Measurements from ENCODE around the gene NDUFA3. TPM values are rescaled to one million over a fixed set of nuclear protein-coding genes. Genes with fewer than 3 reads are reported as not detected.

Gene NDUFA3
- polyA plus RNA-seq, 2 of the 4 experiments (the other 2 are of a cell fraction) = 43.5 to 190 TPM

GRCh38 chr19:54073829-54074228, 28.8 kb upstream of the NDUFA3 start:
- no peak; a peak in 2 of 6 replicates for ATAC-seq
- ChIA-PET CTCF (no interaction called here), POLR2A (no interaction called here)
- TF ChIP-seq HOXA7 (CRISPR knock-in tag; IDR thresholded peaks at IDR 0.05) = no peak
- no peak for TF ChIP-seq ATOH8 (CRISPR knock-in tag; IDR thresholded peaks at IDR 0.05; ENCODE audit: low read depth)
- TF ChIP-seq HDAC2 (IDR thresholded peaks at IDR 0.05) = no peak
- TF ChIP-seq USF2 (IDR thresholded peaks at IDR 0.05) = no peak
- TF ChIP-seq ZFP36 (IDR thresholded peaks at IDR 0.05; ENCODE audit: borderline replicate concordance, partially characterized antibody) = no peak
- TF ChIP-seq JUN (IDR thresholded peaks at IDR 0.05) = no peak
- no peak for TF ChIP-seq CEBPB (IDR thresholded peaks at IDR 0.05)
- no peak for TF ChIP-seq REST (IDR thresholded peaks at IDR 0.05)
- TF ChIP-seq SREBF2 (IDR thresholded peaks at IDR 0.05) = no peak
- no peak for TF ChIP-seq CTCF (IDR thresholded peaks at IDR 0.05)
- TF ChIP-seq RARB (CRISPR knock-in tag; IDR thresholded peaks at IDR 0.05) = no peak
- no peak for TF ChIP-seq EHMT2 (IDR thresholded peaks at IDR 0.05; ENCODE audit: low read depth)
- TF ChIP-seq SMC3 (IDR thresholded peaks at IDR 0.05) = no peak
- no peak for TF ChIP-seq MAZ (IDR thresholded peaks at IDR 0.05; ENCODE audit: borderline replicate concordance, low read depth, low read length)
- no peak for TF ChIP-seq RCOR1 (IDR thresholded peaks at IDR 0.05; ENCODE audit: low read depth, low read length)
- no peak for FAIRE-seq
- 76% methylated on average over 10 of the region's 10 CpGs for WGBS (ENCODE audit: missing lambda C conversion rate)
- H3K4me3 ChIP-seq = no peak overlapping the region
- DNase-seq (ENCODE audit: low read depth in 1 of 2, low spot score in 1 of 2) = no peak
- H3K4me1 ChIP-seq = no peaks in the 10 kb centered on the region
- H3K9me3 ChIP-seq = peaks cover 7% of the 10 kb centered on the region
- no peak overlapping the region for H3K4me2 ChIP-seq
- H3K27ac ChIP-seq = no peak overlapping the region

- CTCF ChIA-PET = interaction anchor here (0.9 to 1.3 kb wide), 2 partner anchors 15 to 191 kb away, joined by 3 to 4 read pairs; no protein-coding TSS in a partner anchor
- TF ChIP-seq CBX2 (IDR thresholded peaks at IDR 0.05; ENCODE audit: borderline replicate concordance, low read depth) (no peak), ELK1 (IDR thresholded peaks at IDR 0.05; ENCODE audit: low read depth, low read length) (no peak), FOXS1 (CRISPR knock-in tag; IDR thresholded peaks at IDR 0.05) (no peak), CTCF (IDR thresholded peaks at IDR 0.05) (no peak)
- no peak for DNase-seq (ENCODE audit: low read depth in 1 of 2, low spot score in 1 of 2)
- POLR2A ChIA-PET = no interaction called here
- H3K4me2 ChIP-seq = no peak overlapping the region
- no peaks in the 10 kb centered on the region for H3K4me1 ChIP-seq
- WGBS (ENCODE audit: missing lambda C conversion rate) = 52% methylated on average over 9 of the region's 9 CpGs
- no peak overlapping the region for H3K4me3 ChIP-seq
- FAIRE-seq = no peak
- peaks cover 5% of the 10 kb centered on the region for H3K9me3 ChIP-seq
- ATAC-seq = no peak
- no peak overlapping the region for H3K27ac ChIP-seq
Observed at GRCh38 chr19:54074851-54075250, 27.8 kb upstream of the NDUFA3 start.
